Liver (tissue), 2 donors: ENCODE data around the gene ATP11A.

Source experiments
- YY1 ChIP-seq: IDR thresholded peaks from 2 replicates; pipeline ENCODE4 v1.6.1; 2016; ENCODE audit warnings: antibody characterized with exemption, mild to moderate bottlenecking
- TF ChIP-seq, protein P1 (sequence below): IDR thresholded peaks from 2 replicates; pipeline ENCODE4 v1.6.1; 2016; ENCODE audit warnings: antibody characterized with exemption, mild to moderate bottlenecking
- TF ChIP-seq, protein P2 (sequence below): fragments of 150-350 bp; IDR thresholded peaks from 2 replicates; pipeline ENCODE4 v1.5.1; 2017; ENCODE audit warnings: improper control_type of control experiment, low read depth, low read length; ENCODE audit not compliant: missing input control
- donor health status: healthy.

DNA sequence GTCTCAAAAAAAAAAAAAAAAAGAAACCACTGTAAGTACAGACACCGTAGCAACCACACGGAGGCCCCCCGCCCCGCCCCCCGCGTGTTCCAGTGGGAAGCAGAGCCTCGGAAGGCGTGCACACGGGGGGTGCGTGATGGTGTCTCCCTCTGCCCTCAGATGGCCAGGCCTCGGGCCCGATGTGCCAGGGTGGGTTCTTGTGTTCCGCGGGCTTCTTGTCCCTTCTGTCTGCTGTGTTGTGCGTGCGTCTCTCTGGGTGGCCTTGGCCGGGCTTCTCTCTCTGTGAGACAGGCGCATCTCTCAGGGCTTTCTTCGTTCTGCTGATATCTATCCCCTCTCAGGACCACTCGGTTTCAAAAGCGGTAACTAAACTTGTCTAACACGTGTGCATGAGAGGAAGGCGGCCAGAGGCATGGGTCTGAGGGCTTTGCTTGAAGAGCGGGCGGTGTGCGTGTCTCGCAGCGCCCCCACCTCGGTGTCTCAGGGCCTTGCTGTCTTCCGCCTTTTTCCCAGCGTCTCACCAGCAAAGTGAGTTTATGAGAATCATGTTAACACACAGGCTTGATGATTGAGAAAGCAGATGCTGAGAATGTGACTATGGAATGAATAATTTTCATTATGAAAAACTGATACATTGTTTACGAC, 12.6 kb downstream of the ATP11A start:
- TF ChIP-seq, protein P1, sequence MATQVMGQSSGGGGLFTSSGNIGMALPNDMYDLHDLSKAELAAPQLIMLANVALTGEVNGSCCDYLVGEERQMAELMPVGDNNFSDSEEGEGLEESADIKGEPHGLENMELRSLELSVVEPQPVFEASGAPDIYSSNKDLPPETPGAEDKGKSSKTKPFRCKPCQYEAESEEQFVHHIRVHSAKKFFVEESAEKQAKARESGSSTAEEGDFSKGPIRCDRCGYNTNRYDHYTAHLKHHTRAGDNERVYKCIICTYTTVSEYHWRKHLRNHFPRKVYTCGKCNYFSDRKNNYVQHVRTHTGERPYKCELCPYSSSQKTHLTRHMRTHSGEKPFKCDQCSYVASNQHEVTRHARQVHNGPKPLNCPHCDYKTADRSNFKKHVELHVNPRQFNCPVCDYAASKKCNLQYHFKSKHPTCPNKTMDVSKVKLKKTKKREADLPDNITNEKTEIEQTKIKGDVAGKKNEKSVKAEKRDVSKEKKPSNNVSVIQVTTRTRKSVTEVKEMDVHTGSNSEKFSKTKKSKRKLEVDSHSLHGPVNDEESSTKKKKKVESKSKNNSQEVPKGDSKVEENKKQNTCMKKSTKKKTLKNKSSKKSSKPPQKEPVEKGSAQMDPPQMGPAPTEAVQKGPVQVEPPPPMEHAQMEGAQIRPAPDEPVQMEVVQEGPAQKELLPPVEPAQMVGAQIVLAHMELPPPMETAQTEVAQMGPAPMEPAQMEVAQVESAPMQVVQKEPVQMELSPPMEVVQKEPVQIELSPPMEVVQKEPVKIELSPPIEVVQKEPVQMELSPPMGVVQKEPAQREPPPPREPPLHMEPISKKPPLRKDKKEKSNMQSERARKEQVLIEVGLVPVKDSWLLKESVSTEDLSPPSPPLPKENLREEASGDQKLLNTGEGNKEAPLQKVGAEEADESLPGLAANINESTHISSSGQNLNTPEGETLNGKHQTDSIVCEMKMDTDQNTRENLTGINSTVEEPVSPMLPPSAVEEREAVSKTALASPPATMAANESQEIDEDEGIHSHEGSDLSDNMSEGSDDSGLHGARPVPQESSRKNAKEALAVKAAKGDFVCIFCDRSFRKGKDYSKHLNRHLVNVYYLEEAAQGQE, result no peak
- TF ChIP-seq YY1, result no peak
- TF ChIP-seq, protein P2, sequence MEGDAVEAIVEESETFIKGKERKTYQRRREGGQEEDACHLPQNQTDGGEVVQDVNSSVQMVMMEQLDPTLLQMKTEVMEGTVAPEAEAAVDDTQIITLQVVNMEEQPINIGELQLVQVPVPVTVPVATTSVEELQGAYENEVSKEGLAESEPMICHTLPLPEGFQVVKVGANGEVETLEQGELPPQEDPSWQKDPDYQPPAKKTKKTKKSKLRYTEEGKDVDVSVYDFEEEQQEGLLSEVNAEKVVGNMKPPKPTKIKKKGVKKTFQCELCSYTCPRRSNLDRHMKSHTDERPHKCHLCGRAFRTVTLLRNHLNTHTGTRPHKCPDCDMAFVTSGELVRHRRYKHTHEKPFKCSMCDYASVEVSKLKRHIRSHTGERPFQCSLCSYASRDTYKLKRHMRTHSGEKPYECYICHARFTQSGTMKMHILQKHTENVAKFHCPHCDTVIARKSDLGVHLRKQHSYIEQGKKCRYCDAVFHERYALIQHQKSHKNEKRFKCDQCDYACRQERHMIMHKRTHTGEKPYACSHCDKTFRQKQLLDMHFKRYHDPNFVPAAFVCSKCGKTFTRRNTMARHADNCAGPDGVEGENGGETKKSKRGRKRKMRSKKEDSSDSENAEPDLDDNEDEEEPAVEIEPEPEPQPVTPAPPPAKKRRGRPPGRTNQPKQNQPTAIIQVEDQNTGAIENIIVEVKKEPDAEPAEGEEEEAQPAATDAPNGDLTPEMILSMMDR, result no peak
